ENCODE data around the gene LRRK2.

GRCh38 chr12:40375076-40375475 is 150.3 kb downstream of the LRRK2 start:
- TF ChIP-seq GATA3 (IDR thresholded peaks at IDR 0.05; ENCODE audit: low read depth, low read length) = no peak
- TF ChIP-seq GATA2 (IDR thresholded peaks at IDR 0.05; ENCODE audit: low read depth, low read length) = no peak

Measured in SH-SY5Y (cell line).